ENCODE results near the gene LRRN2. TPM values are rescaled to one million over a fixed set of nuclear protein-coding genes. Genes with fewer than 3 reads are reported as not detected.
A peak's percentile ranks its signal among the peaks of the same experiment; 100 is the strongest.

Gene LRRN2
- total and polyA plus RNA-seq, 9 of the 15 experiments (the other 6 are each of a cell fraction or from before 2014, with no cell fraction given): 0.05 TPM; not detected in 8

GRCh38 chr1:204692841-204693356, 7.4 kb upstream of the LRRN2 start (continued):
- TF ChIP-seq ZBTB5 (IDR thresholded peaks at IDR 0.05) (no peak; the same call in 1 of the 2 replicates), PTRF (tag; IDR thresholded peaks at IDR 0.05) (no peak), TBP (optimal IDR thresholded peaks at IDR 0.05; ENCODE audit: low read depth, low read length) (peak; percentile 55), ZNF212 (CRISPR knock-in tag; IDR thresholded peaks at IDR 0.05) (peak; percentile 90), NCOA1 (IDR thresholded peaks at IDR 0.05; ENCODE audit: low read depth) (no peak), ARNT (IDR thresholded peaks at IDR 0.05) (peak in 1 of 2 experiments; percentile 92; a peak in 2 of 4 replicates), MCM7 (IDR thresholded peaks at IDR 0.05) (no peak), TCF3 (CRISPR knock-in tag; IDR thresholded peaks at IDR 0.05) (peak; percentile 75), OTX1 (CRISPR knock-in tag; IDR thresholded peaks at IDR 0.05) (peak; percentile 98), ZFP36 (IDR thresholded peaks at IDR 0.05; ENCODE audit: low read depth, low read length, partially characterized antibody) (peak; percentile 28), TEAD1 (CRISPR knock-in tag; IDR thresholded peaks at IDR 0.05) (0 out of 4 replicates have a peak, but pooled peaks of 1 of the 2 experiments have one; percentile 31), BCOR (IDR thresholded peaks at IDR 0.05) (no peak), HDGF (IDR thresholded peaks at IDR 0.05) (peak; percentile 82), POLR2AphosphoS5 (IDR thresholded peaks at IDR 0.05; ENCODE audit: control insufficient read depth, insufficient read depth, low read depth, low read length) (no peak), DLX4 (CRISPR knock-in tag; IDR thresholded peaks at IDR 0.05) (no peak), PHB (CRISPR knock-in tag; IDR thresholded peaks at IDR 0.05) (no peak), PRDM10 (IDR thresholded peaks at IDR 0.05; ENCODE audit: partially characterized antibody) (peak; percentile 22), CCNT2 (IDR thresholded peaks at IDR 0.05; ENCODE audit: borderline replicate concordance, extremely low read depth, insufficient read length, low read depth, low read length) (no peak), XRCC5 (IDR thresholded peaks at IDR 0.05; ENCODE audit: low read depth, low read length) (no peak), EHMT2 (IDR thresholded peaks at IDR 0.05) (peak; percentile 77; the same call in 1 of the 2 replicates), TFAP4 (CRISPR knock-in tag; IDR thresholded peaks at IDR 0.05; ENCODE audit: borderline replicate concordance) (peak; percentile 34; the same call in 1 of the 2 replicates), COPS2 (conservative IDR thresholded peaks at IDR 0.05) (no peak)

Measured in K562 (cell line).